IPS-NIHi11 (cell line): Measurements from ENCODE around the gene PDE6A.

Experiments used
- DNase-seq: peaks from one replicate; pipeline ENCODE4 v3.0.0; 2012; ENCODE audit warnings: mixed read lengths, low spot score

Gene PDE6A

DNA sequence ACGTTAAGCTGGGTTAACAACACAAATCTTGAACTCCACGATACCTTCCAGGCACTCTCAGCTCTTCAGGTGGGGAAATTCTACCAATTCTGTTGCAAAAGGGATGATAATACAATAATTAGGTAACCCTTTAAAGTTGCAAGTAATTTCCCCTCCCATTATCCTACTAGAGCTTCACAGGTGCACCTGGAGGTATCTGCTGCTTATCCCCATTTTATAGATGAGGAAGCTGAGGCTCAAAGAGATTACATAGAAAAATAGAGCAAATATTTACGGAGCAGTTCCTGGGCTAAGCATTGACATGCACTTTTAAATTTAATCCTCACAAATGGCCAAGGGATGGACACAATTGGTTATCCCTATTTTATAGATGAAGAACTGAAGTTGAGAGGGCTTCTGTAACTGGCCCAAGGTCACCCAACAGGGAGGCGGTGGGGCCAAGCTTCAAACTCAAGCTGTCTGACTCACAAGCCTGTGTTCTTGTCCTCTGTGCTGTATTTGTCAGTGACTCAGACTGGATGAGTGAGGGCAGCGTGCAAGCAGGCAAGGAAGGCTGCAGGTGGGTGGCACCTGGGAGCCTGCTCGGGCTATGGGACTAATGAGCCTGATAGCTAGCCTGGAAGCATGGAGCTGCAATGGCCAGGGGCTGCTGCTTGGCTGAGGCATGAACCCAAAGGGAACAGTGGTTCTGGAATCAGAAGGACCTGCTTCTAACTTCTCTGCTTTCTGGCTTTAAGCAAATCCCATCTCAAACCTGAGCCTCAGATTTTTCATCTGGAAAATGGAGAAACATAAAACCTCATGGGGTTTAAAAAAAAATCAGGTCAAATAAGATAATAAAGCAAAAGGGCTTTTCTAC, 105.5 kb downstream of the PDE6A start:
- no peak for DNase-seq

GRCh38 chr5:149837680-149838269, 106.8 kb downstream of the PDE6A start:
- peak; percentile 88 for DNase-seq

GRCh38 chr5:149836451-149837139, 108.0 kb downstream of the PDE6A start:
- DNase-seq: no peak

- DNase-seq: peak; percentile 72
Observed at GRCh38 chr5:149834246-149834855, 110.2 kb downstream of the PDE6A start.

DNA sequence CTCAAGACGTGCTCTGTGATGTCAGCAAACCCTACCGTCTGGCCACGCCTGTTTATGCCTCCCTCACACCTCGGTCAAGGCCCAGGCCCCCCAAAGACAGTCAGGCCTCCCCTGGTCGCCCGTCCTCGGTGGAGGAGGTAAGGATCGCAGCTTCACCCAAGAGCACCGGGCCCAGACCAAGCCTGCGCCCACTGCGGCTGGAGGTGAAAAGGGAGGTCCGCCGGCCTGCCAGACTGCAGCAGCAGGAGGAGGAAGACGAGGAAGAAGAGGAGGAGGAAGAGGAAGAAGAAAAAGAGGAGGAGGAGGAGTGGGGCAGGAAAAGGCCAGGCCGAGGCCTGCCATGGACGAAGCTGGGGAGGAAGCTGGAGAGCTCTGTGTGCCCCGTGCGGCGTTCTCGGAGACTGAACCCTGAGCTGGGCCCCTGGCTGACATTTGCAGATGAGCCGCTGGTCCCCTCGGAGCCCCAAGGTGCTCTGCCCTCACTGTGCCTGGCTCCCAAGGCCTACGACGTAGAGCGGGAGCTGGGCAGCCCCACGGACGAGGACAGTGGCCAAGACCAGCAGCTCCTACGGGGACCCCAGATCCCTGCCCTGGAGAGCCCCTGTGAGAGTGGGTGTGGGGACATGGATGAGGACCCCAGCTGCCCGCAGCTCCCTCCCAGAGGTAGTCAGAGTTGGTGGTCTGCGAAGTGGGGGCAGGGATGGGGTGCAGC, 111.3 kb downstream of the PDE6A start:
- DNase-seq: no peak

- no peak for DNase-seq
Observed at GRCh38 chr5:149832636-149833035, 112.0 kb downstream of the PDE6A start.

DNA sequence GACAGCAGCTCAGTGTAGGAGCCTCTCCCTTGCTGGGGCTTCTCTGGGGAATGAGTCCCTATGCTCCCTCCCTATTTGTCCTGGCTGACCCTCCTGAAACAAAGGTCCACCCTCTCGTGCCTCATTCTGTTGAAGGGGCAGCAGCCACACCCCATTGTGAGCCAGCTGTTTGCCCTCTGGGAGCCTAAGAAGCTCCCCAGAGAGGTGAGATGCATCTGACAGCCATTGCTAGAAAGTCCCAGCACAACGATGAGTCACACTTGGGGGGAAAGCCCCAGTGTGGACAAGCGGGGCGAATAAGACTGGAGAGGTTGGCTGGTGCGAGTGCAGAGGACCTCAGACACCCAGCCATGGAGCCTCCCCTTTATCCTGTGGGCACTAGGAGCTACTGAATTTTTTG, 113.1 kb downstream of the PDE6A start:
- no peak for DNase-seq

- DNase-seq: no peak
Observed at GRCh38 chr5:149830579-149830978, 114.0 kb downstream of the PDE6A start.

DNA sequence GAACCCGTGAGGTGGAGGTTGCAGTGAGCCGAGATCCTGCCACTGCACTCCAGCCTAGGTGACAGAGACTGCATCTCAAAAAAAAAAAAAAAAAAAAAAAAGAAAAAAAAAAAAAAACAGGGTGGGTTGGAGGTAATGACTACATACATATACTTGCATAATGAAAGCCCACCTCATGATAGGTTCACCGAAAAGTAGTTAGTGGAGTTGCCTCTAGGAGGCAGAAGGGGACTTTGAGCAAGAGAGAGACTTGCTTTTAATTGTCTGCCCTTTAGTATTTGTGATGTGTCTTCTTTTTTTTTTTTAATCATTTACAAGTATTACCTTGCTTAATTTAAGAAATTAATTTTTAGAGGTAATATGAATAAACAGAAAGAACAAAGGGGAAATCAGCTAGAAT, 114.6 kb downstream of the PDE6A start:
- peak; percentile 44 for DNase-seq

DNA sequence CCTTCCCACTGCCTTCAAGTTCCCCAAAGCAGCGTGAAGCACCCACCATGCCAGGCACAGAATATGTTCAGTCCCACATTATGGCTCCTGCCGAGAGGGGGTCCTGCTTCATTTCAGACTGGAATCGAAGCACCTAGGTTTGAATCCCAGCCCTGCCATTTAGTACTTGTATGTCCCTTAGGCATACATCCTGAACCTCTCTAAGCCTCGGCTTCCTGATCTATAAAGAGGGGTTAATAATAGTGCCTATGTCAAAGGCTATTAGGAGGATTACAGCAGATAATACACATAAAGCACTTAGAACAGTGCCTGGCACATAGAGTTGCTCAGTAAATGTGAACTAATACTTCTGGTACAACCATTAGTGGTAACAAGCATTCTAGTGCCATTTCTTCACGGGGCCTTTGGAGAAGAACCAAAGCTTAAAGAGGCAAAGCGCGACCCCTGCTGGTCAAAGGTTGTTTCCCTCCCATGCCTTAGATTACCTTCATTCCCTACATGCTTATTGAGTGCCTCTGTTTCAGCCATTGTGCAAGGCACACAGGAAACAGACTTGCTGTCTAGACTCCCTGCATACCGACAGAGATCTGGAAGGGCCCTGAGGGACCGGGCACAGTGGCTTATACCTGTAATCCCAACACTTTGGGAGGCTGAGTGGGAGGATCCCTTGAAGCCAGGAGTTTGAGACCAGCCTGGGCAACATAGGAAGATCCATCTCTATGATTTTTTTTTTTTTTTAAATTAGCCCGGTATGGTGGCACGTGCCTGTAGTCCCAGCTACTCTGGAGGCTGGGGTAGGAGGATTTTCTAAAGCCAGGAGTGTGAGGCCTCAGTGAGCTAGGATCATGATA, 116.2 kb downstream of the PDE6A start:
- DNase-seq: peak; percentile 90

GRCh38 chr5:149827546-149827945, 117.0 kb downstream of the PDE6A start:
- no peak for DNase-seq

GRCh38 chr5:149827086-149827485, 117.5 kb downstream of the PDE6A start:
- DNase-seq: no peak

DNA sequence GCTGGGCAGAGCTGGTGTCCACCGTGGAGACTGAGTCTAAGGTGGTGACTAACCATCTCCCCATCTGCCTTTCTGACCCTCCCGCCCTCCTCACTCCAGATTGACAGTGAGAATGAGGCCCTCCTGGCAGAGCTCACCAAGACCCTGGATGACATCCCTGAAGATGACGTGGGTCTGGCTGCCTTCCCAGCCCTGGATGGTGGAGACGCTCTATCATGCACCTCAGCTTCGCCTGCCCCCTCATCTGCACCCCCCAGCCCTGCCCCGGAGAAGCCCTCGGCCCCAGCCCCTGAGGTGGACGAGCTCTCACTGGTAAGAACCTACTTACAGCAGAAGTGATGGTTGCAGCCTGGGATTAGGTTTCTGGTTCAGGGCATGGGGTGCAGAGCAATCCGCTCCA, 118.0 kb downstream of the PDE6A start:
- no peak for DNase-seq

GRCh38 chr5:149824846-149825245, 119.7 kb downstream of the PDE6A start:
- no peak for DNase-seq

DNA sequence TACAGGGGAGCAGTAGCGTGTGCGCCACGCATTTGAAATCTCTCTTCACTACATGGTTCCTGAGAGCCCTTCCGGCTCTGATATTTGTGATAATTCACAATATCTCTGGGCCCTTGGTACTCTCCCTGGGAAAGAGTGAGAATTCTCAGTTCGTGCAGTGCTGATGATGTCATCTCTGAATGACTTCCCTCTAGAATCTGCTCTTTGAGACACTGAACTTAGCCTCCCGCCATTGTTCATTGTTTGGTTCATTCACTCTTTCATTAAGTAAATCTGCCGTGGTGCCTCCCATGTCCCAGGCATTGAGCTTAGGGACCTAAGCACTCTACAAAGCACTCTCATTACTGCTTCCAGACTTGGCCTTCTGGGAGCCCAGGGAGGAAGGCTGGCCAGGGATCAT, 120.5 kb downstream of the PDE6A start:
- no peak for DNase-seq

GRCh38 chr5:149823375-149823774, 121.2 kb downstream of the PDE6A start:
- no peak for DNase-seq

- DNase-seq: no peak
Observed at GRCh38 chr5:149822301-149822700, 122.3 kb downstream of the PDE6A start.

GRCh38 chr5:149820536-149821510, 123.8 kb downstream of the PDE6A start:
- no peak for DNase-seq

GRCh38 chr5:149820012-149820411, 124.6 kb downstream of the PDE6A start:
- no peak for DNase-seq

DNA sequence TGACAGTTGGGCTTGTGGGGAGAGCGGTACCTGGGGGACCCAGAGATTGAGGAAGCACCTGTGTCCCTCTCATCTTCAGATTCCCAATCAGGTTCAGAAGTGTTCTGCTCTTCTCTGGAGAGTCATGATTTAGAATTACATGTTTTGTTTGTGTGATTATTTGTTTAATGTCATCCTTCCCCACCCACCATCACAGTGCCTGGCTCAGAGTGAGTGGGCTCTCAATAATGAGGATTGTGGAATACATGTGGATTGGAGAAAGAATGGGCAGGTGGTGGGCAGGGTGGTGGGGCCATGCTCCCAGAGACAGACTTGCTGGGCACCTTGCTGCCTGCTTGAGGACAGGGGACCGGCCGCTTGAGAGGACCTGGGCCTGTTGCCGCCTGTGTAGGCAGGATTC, 126.5 kb downstream of the PDE6A start:
- DNase-seq: no peak
